Adrenal gland (tissue), 12 donors: ENCODE measurements around the gene UMOD. TPM values are rescaled to one million over a fixed set of nuclear protein-coding genes. Genes with fewer than 3 reads are reported as not detected.

ENCODE experiments used
- DNase-seq, 7 donors: peaks; one replicate each; pipeline ENCODE4 v3.0.0-alpha.2; 2019 to 2020
- H3K27ac ChIP-seq, 5 donors: fragments of 200-600 bp; sonication (generic) in 4 of 5; 1 replicate in 3 of 5; 2 replicates in 2 of 5; pipeline versions ENCODE4 v1.5.1 to v1.8.0; 2016 to 2020; ENCODE audit warnings: mild to moderate bottlenecking in 1 of 5
- H3K27me3 ChIP-seq: fragments of 200-600 bp; 2 replicates; pipeline ENCODE4 v1.8.0; 2021
- H3K36me3 ChIP-seq, 2 donors: fragments of 200-600 bp; replicated peaks in 1 of 2; 1 replicate in 1 of 2; 2 replicates in 1 of 2; pipeline versions ENCODE4 v1.5.1 to v1.8.0; 2018 to 2022
- H3K4me1 ChIP-seq, 2 donors: fragments of 200-600 bp; replicated peaks in 1 of 2; 1 replicate in 1 of 2; 2 replicates in 1 of 2; pipeline versions ENCODE4 v1.5.1 to v1.8.0; 2018 to 2021
- H3K4me3 ChIP-seq, 4 donors: fragments of 200-600 bp; sonication (generic) in 3 of 4; one replicate each; pipeline ENCODE4 v1.5.1; 2016 to 2018
- H3K9me3 ChIP-seq, 3 donors: fragments of 200-600 bp; sonication (generic) in 1 of 3; replicated peaks in 1 of 3; 1 replicate in 2 of 3; 2 replicates in 1 of 3; pipeline versions ENCODE4 v1.5.1 to v1.8.0; 2016 to 2021
- POLR2A ChIP-seq, 2 donors: fragments of 450-650 bp; IDR thresholded peaks; one replicate each; pipeline ENCODE4 v1.6.1; 2017; ENCODE audit warnings: antibody characterized with exemption in 2 of 2, mild to moderate bottlenecking in 2 of 2, moderate library complexity in 1 of 2
- WGBS, 4 donors: extraction: QIAGEN DNeasy Blood & Tissue Kit in 2 of 4; methylation state at CpG; one replicate each; pipeline versions ENCODE4 v1.1.5 to v1.1.7; 2013 to 2017; 5-methylcytosine and 5-hydroxymethylcytosine counted together
- intact Hi-C, 2 donors: fragments of 100-400 bp; cut with DNase I; formaldehyde crosslinking; loops; one replicate each; pipeline versions ENCODE4 v1.14.1 to v1.15.0; 2022 to 2023
- polyA plus RNA-seq, 3 donors: library from polyadenylated mRNA; stranded (reverse); fragments of 200-250 nt in 2 of 3; fragments of 350-450 nt in 1 of 3; fragmentation: Illumina TruSeq in 1 of 3; extraction: RNeasy Lipid Tissue Mini Kit (QIAGEN cat#74804) in 1 of 3; gene quantifications; one replicate each; pipeline ENCODE4 v1.2.3, GENCODE V29; 2013 to 2014
- total RNA-seq, 9 donors: library from RNA; depleted of rRNA in 4 of 9; stranded (reverse); fragments of >200 nt in 4 of 9; fragments of 120-200 nt in 1 of 9; fragmentation: NEBNext Ultra II Directional in 1 of 9; extraction: Animal tissue kit (Norgen Biotek cat#: 25700) in 1 of 9; gene quantifications; one replicate each; pipeline versions ENCODE4 v1.1.0 to v1.2.4, GENCODE V29; 2013 to 2023
- TF ChIP-seq, protein P1 (sequence below), 6 experiments: fragments of 450-650 bp in 4 of 6; fragments of 200-600 bp in 2 of 6; sonication (generic) in 1 of 6; IDR thresholded peaks; 1 replicate in 5 of 6; 2 replicates in 1 of 6; pipeline versions ENCODE4 v1.5.1 to v1.8.0; 2016 to 2021; ENCODE audit warnings: antibody characterized with exemption in 6 of 6, mild to moderate bottlenecking in 2 of 6, moderate library complexity in 1 of 6
- donor health status: healthy with polysubstance abuse.
- donor health status: Bipolar disorder and iron deficiency.
- donor health status: DM: yes; HTN: yes; CAD: no.
- donor health status: DM: no; HTN: no; CAD: no.
- donor health status: DM: no; HTN: no; CAD: no.
- donor health status: DM: yes; HTN: yes; CAD: no.

The UMOD gene
- total and polyA plus RNA-seq, 12 donors: not detected

- 26 to 34% (median 30%) methylated on average over 14 to 16 of the region's 16 CpGs for WGBS, 4 donors
- H3K4me1 ChIP-seq: no peaks in the 10 kb centered on the region
- no peak overlapping the region for H3K4me3 ChIP-seq
- H3K27me3 ChIP-seq: no peaks in the 10 kb centered on the region
- intact Hi-C loops: no loop called here
- TF ChIP-seq, protein P1, sequence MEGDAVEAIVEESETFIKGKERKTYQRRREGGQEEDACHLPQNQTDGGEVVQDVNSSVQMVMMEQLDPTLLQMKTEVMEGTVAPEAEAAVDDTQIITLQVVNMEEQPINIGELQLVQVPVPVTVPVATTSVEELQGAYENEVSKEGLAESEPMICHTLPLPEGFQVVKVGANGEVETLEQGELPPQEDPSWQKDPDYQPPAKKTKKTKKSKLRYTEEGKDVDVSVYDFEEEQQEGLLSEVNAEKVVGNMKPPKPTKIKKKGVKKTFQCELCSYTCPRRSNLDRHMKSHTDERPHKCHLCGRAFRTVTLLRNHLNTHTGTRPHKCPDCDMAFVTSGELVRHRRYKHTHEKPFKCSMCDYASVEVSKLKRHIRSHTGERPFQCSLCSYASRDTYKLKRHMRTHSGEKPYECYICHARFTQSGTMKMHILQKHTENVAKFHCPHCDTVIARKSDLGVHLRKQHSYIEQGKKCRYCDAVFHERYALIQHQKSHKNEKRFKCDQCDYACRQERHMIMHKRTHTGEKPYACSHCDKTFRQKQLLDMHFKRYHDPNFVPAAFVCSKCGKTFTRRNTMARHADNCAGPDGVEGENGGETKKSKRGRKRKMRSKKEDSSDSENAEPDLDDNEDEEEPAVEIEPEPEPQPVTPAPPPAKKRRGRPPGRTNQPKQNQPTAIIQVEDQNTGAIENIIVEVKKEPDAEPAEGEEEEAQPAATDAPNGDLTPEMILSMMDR (IDR thresholded peaks at IDR 0.05): no peak
- no peak for TF ChIP-seq POLR2A (IDR thresholded peaks at IDR 0.05)
- DNase-seq: no peak
- no peaks in the 10 kb centered on the region for H3K36me3 ChIP-seq
- H3K27ac ChIP-seq: no peak overlapping the region
- H3K9me3 ChIP-seq: no peaks in the 10 kb centered on the region
Measured at GRCh38 chr16:20291208-20292206, 61.0 kb downstream of the UMOD start.

DNA sequence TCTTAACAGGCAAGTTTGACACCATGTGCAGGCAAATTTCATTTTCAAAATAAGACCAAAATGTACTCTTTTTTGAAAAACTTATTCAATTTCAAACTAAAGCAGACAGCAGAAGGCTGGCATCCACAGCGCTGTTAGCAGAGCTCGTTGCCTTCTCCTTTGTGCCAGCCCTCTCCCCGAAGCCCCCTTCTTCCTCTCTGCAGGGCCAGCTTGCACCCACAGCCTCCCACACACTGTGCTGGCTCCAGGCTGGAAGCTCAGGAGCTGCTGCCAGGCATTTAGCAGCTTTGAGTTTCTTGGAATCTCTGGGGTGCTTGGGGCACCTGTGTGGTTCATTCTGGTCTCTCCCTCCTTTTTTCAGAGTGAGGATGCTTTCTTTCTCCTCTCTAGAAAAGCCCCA is 62.9 kb downstream of the UMOD start:
- Histone ChIP-seq H3K4me1 (no peaks in the 10 kb centered on the region), H3K27me3 (no peaks in the 10 kb centered on the region), H3K4me3 (no peak overlapping the region), H3K27ac (no peak overlapping the region), H3K9me3 (no peaks in the 10 kb centered on the region), H3K36me3 (no peaks in the 10 kb centered on the region)
- intact Hi-C loops: no loop called here
- WGBS, 4 donors: 76 to 83% (median 77%) methylated on average over 3 of the region's 3 CpGs
- DNase-seq: no peak
- TF ChIP-seq, protein P1 (IDR thresholded peaks at IDR 0.05): no peak
- no peak for TF ChIP-seq POLR2A (IDR thresholded peaks at IDR 0.05)

DNA sequence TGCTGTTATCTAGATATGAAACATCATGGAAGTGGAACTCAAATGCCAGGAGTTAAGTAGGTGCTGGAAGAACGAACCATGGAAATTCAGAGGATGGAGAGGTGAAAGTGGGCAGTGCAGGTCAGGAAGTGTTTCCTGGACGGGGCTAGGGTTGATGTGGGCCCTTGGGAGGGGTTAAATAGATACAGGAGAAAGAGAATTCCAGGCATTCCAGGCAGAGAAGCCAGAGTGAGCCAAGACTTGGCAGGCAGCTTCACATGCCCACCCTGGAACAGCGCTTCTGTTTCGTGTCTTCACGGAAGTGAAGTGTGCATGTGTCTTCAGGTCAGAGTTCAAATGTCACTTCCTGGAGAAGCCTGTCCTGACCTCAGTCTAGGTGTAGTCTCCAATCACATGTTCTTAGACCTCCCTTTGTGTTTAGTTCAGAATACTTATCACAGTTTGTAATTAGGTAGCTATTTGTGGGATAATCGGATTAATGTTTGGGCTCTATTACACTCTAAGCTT is 66.5 kb downstream of the UMOD start:
- Histone ChIP-seq H3K27me3 (no peaks in the 10 kb centered on the region), H3K4me1 (no peaks in the 10 kb centered on the region), H3K36me3 (no peaks in the 10 kb centered on the region), H3K4me3 (no peak overlapping the region), H3K9me3 (no peaks in the 10 kb centered on the region), H3K27ac (no peak overlapping the region)
- no peak for DNase-seq
- intact Hi-C loops: no loop called here
- WGBS, 4 donors: 36 to 47% (median 43%) methylated on average over 6 of the region's 6 CpGs
- TF ChIP-seq POLR2A (IDR thresholded peaks at IDR 0.05): no peak
- TF ChIP-seq, protein P1 (IDR thresholded peaks at IDR 0.05): no peak

Other genes starting within 250 kb of the UMOD start
- gene GP2, start 25.2 kb downstream of the UMOD start, total RNA-seq: 1 to 10 TPM in 3 of 9 donors, not detected in 6; 2.0 to 9.0 (median 8.8) TPM
- gene GP2, start 25.2 kb downstream of the UMOD start, polyA plus RNA-seq: 1 to 10 TPM in 1 of 3 donors, under 1 TPM in 1, not detected in 1; 0.48 to 2.8 TPM
- not detected for gene PDILT, start 52.0 kb upstream of the UMOD start, total RNA-seq
- not detected for gene PDILT, start 52.0 kb upstream of the UMOD start, polyA plus RNA-seq
- 10 to 100 TPM in 3 of 9 donors, 1 to 10 TPM in 5, under 1 TPM in 1; 0.06 to 15.8 (median 6.9) TPM for gene ACSM5, start 56.8 kb upstream of the UMOD start, total RNA-seq
- gene ACSM5, start 56.8 kb upstream of the UMOD start, polyA plus RNA-seq: 1 to 10 TPM; 1.9 to 4.4 (median 3.5) TPM
- gene ACSM2A, start 98.8 kb upstream of the UMOD start, total RNA-seq: under 1 TPM in 3 of 9 donors, not detected in 6; 0.11 to 0.29 (median 0.14) TPM
- under 1 TPM; 0.03 to 0.16 (median 0.09) TPM for gene ACSM2A, start 98.8 kb upstream of the UMOD start, polyA plus RNA-seq
- gene ACSM2B, start 223.7 kb upstream of the UMOD start, total RNA-seq: 1 to 10 TPM in 1 of 9 donors, under 1 TPM in 3, not detected in 5; 0.18 to 1.0 (median 0.39) TPM
- gene ACSM2B, start 223.7 kb upstream of the UMOD start, polyA plus RNA-seq: 1 to 10 TPM in 1 of 3 donors, under 1 TPM in 2; 0.07 to 1.0 (median 0.11) TPM